Loucy (cell line): ENCODE data around the gene TMEM183A.
A peak's percentile ranks its signal among the peaks of the same experiment; 100 is the strongest.

Experiments
- EZH2phosphoT487 ChIP-seq: fragments of 200-600 bp; IDR thresholded peaks from 2 replicates; pipeline ENCODE4 v1.6.1; 2018; ENCODE audit warnings: antibody characterized with exemption, mild to moderate bottlenecking, moderate library complexity, borderline replicate concordance
- TF ChIP-seq, protein P1 (sequence below): fragments of 200-600 bp; sonication (generic); conservative IDR thresholded peaks from 2 replicates; pipeline ENCODE4 v1.5.1; 2014; ENCODE audit warnings: mild to moderate bottlenecking, antibody characterized with exemption, low read length

GRCh38 chr1:203056516-203056915, 49.3 kb downstream of the TMEM183A start:
- TF ChIP-seq, protein P1, sequence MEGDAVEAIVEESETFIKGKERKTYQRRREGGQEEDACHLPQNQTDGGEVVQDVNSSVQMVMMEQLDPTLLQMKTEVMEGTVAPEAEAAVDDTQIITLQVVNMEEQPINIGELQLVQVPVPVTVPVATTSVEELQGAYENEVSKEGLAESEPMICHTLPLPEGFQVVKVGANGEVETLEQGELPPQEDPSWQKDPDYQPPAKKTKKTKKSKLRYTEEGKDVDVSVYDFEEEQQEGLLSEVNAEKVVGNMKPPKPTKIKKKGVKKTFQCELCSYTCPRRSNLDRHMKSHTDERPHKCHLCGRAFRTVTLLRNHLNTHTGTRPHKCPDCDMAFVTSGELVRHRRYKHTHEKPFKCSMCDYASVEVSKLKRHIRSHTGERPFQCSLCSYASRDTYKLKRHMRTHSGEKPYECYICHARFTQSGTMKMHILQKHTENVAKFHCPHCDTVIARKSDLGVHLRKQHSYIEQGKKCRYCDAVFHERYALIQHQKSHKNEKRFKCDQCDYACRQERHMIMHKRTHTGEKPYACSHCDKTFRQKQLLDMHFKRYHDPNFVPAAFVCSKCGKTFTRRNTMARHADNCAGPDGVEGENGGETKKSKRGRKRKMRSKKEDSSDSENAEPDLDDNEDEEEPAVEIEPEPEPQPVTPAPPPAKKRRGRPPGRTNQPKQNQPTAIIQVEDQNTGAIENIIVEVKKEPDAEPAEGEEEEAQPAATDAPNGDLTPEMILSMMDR: peak; percentile 49; the same call in 1 of the 2 replicates
- no peak for TF ChIP-seq EZH2phosphoT487
